NOMO-1 treated with dmso at 0.1 percent for 144 hours (cell line): Measurements from ENCODE around the gene C4orf51.
"Not testable (repeated sequence)": the region's sequence is repeated elsewhere in the genome, so short reads cannot be mapped to it uniquely, and the experiment has no call there.

ENCODE experiments used
- DNase-seq: peaks from one replicate; lab custom pipeline; 2025; ENCODE audit not compliant: unreplicated experiment; lab: John Stamatoyannopoulos, UW

C4orf51 gene

GRCh38 chr4:145679991-145680455 is at the start of gene C4orf51:
TSS of gene C4orf51 (plus strand) at chr4:145680146. CDS start at chr4:145680204, 58 bp downstream.
- no peak for DNase-seq

- no peak for DNase-seq
Observed at GRCh38 chr4:145635117-145635516, 44.8 kb upstream of the C4orf51 start.

DNA sequence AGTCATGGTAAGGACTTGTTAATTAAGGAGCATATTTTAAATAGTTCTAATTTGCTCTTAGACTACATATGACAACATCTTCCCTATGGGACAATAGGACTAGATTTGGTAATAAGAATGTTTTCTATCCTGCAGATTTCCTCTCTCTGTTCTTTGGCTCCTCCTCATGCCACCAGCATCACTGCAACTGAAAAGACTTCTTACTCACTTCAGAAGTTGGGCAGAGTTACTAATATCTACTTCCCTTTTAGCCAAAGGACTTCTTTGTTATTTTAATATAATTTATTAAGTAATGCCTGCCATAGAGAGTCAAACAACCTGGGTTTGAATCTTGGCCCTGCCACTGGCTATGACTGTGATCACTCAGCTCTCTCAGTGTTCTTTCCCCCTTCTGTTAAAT is 44.3 kb upstream of the C4orf51 start:
- no peak for DNase-seq

GRCh38 chr4:145639186-145639698 is 40.7 kb upstream of the C4orf51 start:
- no peak for DNase-seq

DNA sequence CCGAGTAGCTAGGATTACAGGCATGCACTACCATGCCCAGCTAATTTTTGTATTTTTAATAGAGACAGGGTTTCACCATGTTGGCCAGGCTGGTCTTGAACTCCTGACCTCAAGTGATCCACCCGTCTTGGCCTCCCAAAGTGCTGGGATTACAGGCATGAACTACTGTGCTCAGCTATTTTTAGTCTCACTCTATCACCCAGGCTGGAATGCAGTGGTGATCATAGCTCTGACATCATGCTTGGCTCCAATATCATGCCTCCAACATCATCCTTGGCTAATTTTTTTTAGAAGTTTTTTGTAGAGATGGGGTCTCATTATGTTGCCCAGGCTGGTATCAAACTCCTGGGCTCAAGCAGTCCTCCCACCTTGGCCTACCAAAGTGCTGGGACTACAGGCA is 39.7 kb upstream of the C4orf51 start:
- DNase-seq: not testable (repeated sequence)

- DNase-seq: no peak
Observed at GRCh38 chr4:145643295-145643694, 36.7 kb upstream of the C4orf51 start.

DNA sequence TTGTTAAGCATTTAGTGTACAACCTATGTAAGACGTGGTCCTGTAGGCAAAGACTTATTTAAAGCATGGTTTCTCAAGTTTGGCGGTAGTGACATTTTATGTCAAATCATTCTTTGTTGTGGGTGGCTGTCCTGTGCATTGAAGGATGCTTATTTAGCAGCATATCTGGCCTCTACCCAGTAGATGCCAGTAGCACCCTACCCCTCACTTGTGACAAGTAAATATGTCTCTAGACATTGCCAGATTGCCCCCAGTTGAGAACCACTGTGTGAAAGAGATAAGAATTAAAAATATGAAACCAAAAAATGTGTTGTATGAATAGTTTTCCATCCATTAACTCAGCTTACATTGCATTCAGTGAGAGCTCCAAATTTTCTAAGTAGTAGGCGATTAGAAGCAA is 35.2 kb upstream of the C4orf51 start:
- DNase-seq: no peak

DNA sequence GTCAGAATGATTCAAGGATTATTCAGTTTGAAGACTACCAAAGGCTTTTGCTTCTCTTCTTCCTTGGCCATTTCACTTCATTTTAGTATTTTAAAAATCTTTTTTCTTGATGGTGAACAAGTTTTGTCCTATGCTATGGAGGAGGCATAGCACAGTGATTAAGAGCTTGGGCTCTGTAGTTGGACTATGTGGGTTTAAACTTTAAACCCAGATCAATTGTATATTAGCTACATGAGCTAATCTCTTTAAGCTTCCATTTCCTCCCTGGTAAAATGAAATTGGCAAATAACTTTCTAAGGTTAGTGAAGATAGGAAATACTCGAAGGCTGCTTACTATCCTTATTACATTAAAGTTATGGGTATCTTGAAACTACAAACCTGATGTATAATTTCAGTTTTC is 23.8 kb upstream of the C4orf51 start:
- no peak for DNase-seq

GRCh38 chr4:145660064-145660463 is 19.9 kb upstream of the C4orf51 start:
- no peak for DNase-seq

DNA sequence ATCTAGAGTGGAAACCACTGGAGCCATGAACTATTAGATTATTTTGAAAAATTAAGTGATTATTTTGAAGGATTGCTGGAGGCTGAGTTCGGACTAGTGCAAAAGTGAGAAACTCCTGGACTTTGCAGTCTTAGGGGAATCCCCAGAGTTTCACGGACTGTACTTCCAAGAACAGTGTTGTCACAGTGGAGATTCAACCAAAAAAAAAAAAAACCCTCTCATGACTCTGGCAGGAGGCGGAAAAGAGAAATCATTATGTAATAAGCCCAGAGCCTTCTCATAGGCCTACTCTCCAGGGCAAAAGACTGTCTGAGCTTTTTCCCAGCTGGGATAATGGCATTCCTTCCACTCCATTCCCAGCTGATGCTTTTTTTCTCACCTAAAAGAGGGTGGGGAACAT is 16.8 kb upstream of the C4orf51 start:
- no peak for DNase-seq

GRCh38 chr4:145665773-145666172 is 14.2 kb upstream of the C4orf51 start:
- no peak for DNase-seq

- DNase-seq: no peak
Observed at GRCh38 chr4:145670422-145670821, 9.5 kb upstream of the C4orf51 start.

GRCh38 chr4:145679520-145679919 is 426 bp upstream of the C4orf51 start:
- no peak for DNase-seq

- no peak for DNase-seq
Observed at GRCh38 chr4:145680902-145681301, 956 bp downstream of the C4orf51 start.

- DNase-seq: no peak
Observed at GRCh38 chr4:145681518-145681917, 1.6 kb downstream of the C4orf51 start.

GRCh38 chr4:145681956-145682355 is 2.0 kb downstream of the C4orf51 start:
- no peak for DNase-seq

DNA sequence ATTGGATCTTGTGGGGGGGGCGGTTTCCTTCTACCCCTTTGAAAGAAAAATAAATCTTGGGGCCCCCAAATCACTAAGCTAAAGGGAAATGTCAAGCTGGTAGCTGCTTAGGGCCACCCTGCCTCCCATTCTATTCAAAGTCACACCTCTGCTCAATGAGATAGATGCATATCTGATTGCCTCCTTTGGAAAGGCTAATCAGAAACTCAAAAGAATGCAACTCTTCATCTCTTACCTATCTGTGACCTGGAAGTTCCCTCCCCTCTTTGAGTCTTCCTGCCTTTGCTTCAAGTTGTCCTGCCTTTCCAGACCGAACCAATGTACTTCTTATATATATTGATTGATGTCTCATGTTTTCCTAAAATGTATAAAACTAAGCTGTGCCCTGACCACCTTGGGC is 7.0 kb downstream of the C4orf51 start:
- no peak for DNase-seq

DNA sequence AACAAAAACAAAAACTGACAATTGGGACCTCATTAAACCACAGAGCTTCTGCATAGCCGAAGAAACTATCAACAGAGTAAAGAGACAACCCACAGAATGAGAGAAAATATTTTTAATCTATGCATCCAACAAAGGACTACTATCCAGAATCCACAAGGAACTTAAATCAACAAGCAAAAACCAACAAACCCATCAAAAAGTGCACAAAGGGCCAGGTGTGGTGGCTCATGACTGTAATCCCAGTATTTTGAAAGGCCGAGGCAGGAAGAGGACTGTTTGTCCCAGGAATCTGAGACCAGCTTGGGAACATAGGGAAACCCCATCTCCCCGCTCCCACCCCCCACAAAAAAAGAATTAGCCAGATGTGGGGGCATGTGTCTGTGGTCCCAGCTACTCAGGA is 10.7 kb downstream of the C4orf51 start:
- DNase-seq: no peak

GRCh38 chr4:145691416-145691815 is 11.5 kb downstream of the C4orf51 start:
- DNase-seq: not testable (repeated sequence)

GRCh38 chr4:145694929-145695328 is 15.0 kb downstream of the C4orf51 start:
- DNase-seq: no peak

DNA sequence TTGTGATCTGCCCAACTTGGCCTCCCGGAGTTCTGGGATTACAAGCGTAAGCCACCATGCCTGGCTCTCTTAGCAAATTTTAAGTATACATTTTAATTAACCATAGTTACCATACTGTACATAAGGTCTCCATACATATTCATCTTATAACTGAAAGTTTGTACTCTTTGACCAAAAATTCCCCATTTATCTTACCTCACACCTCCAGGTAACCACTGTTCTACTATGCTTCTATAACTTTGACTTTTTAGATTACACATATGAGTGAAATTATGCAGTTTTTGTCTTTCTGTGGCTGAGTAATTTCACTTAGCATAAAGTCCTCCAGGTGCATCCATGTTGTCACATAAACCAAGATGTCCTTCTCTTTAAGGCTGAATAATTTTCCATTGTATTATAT is 17.4 kb downstream of the C4orf51 start:
- DNase-seq: no peak

GRCh38 chr4:145698507-145698906 is 18.6 kb downstream of the C4orf51 start:
- no peak for DNase-seq

DNA sequence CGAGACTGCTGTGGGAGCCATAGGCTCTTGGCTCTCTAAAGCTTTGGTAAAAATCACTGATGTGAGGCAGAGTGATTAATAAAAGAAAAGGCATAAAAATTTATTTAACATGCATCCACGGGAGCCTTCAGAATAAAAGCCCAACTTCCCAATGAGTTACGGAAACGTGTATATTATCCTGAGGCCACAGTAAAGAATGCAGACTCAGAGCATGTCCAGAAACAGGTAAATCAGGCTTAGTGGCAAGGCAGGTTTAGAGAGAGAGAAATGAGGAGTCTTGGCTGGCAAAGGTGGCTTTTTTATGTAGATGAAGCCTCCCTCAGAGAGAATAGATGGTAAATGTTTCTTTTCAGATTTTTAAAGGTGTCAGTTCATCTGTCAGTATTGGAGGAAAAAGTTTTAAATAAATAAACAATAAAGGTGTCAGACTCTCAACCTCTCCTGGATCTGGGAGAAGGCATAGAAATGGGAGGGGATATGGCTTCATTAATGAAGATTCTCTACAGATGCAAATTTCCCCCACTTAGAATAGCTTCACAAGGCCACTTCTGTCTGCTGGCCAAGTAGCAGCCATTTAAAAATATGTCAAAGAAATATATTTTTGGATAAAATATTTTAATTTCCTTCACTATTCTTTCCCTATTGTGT is 24.0 kb downstream of the C4orf51 start:
- no peak for DNase-seq
